ENCODE data around the gene CXCL1.

Gene CXCL1

GRCh38 chr4:73918058-73918457, 48.9 kb downstream of the CXCL1 start:
- DNase-seq (ENCODE audit: low spot score) = no peak

- DNase-seq (ENCODE audit: low spot score) = no peak
These were observed 50.5 kb downstream of the CXCL1 start for GRCh38 chr4:73919691-73920090.
